NAMALWA (cell line): ENCODE measurements around the gene RBM34.

Experiments
- DNase-seq: peaks from one replicate; pipeline ENCODE4 v3.0.0-alpha.2; 2015; ENCODE audit warnings: low spot score

Gene RBM34

GRCh38 chr1:235156265-235156664, 4.8 kb downstream of the RBM34 start:
- peak; percentile 17 for DNase-seq

DNA sequence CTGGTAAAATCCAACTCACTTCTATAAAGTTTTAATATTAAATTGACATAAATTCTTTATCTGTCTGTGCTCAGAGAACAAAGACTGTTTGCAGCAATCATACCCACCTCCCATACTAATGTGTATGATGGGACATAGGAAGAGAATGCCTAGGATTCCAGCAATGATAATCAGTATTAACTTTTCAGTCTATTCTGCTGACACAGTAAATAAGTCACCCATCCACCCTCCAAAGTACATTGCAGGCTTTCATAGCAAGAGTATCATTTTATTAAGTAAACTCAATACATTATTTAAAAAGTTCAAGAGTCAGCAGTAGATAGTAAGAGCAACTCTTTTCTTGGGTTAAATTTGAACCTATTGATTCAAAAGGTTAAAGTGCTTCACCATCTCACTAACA, 8.8 kb downstream of the RBM34 start:
- DNase-seq = no peak

- DNase-seq = no peak
Observed at GRCh38 chr1:235151033-235151432, 10.0 kb downstream of the RBM34 start.

DNA sequence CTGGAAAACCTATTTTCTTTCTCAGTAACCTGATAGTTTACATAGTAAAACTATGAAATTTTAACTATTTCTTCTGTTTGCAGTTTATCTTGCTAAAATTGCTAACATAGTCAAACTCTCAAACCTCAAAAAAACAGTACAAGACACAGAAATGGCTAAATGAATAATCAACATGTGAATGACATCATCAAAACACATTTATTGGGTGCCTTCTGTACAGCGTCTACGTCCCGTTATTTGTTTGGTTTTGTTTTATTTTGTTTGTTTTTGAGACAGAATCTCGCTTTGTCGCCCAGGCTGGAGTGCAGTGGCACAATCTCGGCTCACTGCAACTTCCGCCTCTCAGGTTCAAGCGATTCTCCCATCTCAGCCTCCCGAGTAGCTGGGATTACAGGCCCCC, 11.2 kb downstream of the RBM34 start:
- DNase-seq = no peak

DNA sequence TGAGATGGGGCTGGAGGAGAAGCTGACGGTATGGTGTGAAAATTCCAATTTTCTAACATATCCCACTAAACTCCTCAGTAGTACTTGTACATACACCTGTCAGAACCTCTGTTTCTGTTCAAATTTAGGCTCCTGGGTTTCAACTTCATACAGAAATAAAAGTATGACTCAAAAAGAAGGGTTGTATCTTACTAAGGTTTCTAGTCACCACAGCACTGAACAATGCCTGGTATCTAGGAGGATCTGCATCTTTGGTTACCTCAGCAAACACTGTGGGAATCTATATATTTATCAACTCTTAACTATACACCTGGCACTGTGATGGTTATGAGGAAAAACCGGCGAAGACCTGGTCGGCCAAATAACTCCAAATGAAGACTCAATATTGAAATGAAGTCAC, 13.8 kb downstream of the RBM34 start:
- DNase-seq = no peak

GRCh38 chr1:235145639-235146038, 15.4 kb downstream of the RBM34 start:
- DNase-seq = no peak

DNA sequence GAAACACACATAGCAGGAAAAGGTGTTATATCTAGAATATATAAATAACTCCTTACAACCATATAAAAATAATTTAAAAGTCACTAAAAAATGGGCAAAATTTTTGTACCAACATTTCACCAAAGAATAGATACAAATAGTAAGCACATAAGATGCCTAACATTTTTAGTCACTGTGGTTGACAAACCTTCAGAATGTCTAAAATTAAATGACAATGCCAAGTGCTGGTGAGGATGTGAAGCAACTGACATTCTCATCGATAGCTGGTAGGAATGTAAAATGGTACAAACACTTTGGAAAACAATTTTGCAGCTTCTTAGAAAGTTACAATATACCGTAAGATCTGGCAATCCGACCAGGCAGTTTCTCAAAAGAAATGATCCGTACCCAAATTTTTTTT, 18.1 kb downstream of the RBM34 start:
- no peak for DNase-seq

DNA sequence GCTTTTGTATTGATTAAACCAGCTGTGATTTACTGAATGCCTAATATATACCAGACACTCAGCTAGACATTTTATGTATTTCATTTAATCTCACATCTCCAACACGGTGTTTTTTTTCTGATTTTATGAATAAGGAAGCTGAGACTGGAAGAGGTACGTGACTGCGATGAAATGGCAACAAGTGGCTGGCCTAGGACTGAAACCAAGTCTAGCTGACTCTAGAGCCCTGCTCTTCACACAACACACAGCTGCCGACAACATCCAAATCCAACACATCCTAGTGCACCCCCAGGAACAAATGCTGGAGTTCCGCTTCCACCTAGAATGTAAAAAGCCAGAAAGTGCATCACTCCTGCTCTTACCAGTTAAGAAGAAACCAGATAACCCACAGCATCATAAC, 21.7 kb downstream of the RBM34 start:
- DNase-seq = no peak

GRCh38 chr1:235138821-235139220, 22.2 kb downstream of the RBM34 start:
- DNase-seq = no peak

DNA sequence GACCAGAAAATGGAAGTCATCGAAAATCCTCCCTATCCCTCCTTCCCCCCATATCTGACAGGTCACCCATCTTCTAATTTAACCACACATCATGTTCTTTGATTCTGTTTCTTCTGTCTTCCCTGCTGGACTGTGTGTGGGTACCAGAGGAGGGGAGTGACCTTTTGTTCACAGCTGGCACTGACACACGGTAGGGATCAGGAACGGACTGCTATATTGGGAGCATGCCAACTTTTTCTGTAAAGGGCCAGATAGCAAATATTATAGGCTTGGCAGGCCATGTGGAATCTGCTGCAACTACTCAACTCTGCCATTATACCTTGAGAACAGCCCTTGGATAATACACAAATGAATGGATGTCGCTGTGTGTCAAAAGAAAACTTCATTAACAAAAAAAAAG, 24.9 kb downstream of the RBM34 start:
- DNase-seq = no peak

DNA sequence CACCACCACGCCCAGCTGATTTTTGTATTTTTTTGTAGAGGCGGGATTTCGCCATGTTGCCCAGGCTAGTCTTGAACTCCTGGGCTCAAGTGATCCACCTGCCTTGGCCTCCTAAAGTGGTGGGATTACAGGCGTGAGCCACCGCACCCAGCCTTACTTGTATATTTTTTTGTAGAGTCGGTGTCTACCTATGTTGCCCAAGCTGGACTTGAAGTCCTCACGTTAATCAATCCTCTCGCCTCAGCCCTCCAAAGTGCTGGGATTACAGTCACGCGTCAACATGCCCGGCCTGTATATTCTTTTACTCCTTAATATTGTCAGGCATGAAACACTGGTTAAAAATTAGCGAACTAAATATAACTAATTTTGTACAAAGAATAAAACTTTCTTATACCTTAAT, 26.9 kb downstream of the RBM34 start:
- DNase-seq = no peak

- no peak for DNase-seq
Observed at GRCh38 chr1:235133086-235133485, 28.0 kb downstream of the RBM34 start.

DNA sequence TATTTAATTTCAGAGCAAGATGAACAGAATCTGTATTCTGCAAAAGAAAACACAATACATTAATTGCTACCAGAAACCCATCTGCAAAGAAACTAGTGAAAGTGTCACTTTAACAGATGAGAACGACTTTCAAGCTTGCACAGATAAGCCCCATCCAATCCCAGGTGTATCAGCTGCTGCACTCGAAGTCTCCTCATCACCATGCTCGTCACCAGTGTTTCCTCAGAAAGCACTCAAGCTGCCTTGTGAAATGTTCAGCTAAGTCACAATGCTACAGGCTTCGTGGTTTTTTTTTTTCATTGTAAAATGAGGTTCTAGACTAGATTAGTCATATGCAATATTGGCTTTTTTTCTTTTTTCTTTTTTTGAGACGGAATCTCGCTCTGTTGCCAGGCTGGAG, 29.1 kb downstream of the RBM34 start:
- no peak for DNase-seq

DNA sequence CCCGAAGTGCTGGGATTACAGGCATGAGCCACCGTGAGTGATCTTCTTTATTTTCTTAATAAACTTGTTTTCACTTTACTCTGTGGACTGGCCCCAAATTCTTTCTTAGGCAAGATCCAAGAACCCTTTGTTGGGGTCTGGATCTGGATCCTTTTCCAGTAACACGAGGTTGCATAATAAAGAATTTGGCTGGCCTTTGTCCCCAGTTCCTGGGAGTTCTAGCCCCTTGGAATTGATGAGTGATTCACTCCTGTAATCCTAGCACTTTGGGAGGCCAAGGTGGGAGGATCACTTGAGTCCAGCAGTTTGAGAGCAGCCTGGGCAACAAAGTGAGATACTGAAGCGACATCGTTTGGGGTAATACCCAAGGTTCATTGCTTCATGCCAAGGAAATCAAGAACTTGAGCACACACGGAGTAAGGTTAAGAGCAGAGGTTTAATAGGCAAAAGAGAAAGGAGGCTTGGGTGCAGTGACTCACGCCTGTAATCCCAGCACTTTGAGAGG, 30.2 kb downstream of the RBM34 start:
- DNase-seq = no peak

DNA sequence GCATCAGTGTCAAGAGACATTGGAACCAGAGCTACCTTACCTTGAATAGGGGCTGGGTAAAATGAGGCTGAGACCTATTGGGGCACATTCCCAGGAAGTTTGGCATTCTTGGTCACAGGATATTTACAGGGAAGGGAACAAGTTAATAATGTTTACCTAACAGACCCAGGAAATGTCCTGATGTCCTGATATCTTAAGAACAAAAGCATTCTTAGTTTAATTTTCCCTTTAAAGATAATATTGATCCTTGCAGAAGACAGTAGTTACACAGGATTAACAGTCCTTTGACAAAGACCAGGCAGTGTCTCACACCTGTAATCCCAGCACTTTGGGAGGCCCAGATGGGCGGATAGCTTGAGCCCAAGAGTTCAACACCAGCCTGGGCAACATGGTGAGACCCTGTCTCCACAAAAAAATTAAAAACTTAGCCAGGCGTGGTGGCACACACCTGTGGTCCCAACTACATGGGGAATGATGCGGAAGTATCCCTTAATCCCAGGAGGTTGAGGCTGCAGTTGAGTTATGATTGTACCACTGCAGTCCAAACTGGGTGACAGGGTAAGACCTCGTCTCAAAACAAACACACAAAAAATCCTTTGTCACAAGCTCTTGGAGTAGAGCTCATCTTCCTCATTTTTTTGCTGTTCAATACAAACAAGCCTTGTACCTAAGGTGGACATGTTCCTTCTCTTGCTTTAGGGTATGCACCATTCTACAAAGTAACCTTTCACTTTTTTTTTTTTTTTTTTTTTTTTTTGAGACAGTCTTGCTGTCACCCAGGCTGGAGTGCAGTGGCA, 31.1 kb downstream of the RBM34 start:
- no peak for DNase-seq

DNA sequence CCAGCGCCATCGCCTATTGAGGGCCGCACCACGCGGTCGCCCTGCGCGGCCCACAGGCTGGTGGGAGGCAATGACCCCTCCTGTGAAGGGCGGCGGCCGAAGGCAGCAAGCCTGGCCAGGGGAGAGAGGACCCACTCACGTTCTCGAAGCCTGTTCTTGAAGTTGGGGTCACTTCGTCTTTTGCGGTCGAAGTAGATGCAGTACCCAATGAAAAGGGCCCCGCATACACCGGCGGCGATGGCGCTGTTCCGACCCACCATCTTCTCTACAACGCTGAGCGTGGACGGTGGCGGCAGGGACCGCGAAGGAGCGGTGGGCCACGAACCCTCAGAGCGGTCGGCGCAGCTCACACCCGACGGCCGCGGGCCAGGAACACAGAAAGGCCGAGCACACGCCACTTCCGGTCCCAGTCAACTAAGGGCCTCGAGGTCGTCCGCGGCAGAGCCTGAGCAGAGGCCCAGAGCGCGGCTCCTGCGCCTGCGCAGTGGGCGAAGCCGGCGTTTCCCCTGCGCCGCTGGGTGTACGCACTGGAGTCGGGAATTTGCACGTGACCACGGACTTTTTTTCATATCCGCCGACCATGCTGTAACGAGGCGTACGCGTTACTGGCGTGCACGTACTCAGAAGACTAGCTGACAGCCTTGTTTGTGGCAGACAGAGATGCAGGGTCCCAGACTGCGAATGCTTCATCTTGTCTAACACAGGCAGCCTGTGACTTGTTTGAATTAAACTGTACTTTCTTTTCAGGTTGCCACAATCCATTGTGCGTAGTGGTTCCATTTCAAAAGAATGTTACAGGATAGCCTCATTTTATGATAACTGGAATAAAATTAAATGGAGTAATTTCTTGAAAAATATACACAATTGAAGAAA, 32.4 kb downstream of the RBM34 start, which contains the start of gene TOMM20:
Gene TOMM20, minus strand, starts transcription at position 382 of the 873 bp plus-strand sequence. Its CDS starts 122 bp downstream, at position 260.
- DNase-seq = peak; percentile 99

DNA sequence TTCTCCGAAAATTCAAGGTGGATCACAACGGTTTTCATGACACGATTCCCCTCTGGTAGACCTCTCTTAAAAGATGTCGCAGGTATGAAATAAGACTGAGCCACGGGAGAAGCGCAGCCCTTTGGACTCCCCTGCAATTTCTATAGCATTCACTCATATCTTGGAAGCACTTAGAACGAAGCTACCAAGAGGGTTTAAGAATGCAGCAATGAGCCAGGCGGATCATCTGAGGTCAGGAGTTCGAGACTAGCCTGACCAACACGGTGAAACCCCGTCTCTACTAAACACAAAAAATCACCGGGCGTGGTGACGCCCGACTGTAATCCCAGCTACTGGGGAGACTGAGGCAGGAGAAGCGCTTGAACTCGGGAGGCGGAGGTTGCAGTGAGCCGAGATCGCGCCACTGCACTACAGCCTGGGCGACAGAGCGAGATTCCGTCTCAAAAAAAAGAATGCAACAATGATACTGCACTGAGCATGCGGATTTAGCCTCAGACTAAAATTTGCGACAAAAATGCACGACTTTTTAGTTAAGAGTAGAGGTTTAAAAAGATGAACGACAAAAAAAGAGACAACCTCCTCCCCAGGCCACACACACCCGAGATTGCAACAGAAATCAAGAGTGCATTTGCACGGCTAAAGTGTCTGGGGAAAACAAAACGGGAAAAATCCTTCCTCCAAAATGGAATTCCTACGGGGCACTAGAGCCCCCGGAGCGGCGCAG, 33.2 kb downstream of the RBM34 start:
- peak; percentile 56 for DNase-seq

GRCh38 chr1:235127203-235127602, 33.8 kb downstream of the RBM34 start:
- no peak for DNase-seq

- no peak for DNase-seq
Observed at GRCh38 chr1:235124665-235125064, 36.4 kb downstream of the RBM34 start.

GRCh38 chr1:235124111-235124510, 36.9 kb downstream of the RBM34 start:
- no peak for DNase-seq

GRCh38 chr1:235122348-235122747, 38.7 kb downstream of the RBM34 start:
- no peak for DNase-seq

GRCh38 chr1:235113183-235113917, 47.7 kb downstream of the RBM34 start:
- DNase-seq = no peak
